ENCODE measurements around the gene AFF2. TPM values are rescaled to one million over a fixed set of nuclear protein-coding genes. Genes with fewer than 3 reads are reported as not detected.

AFF2 gene
- total RNA-seq, 4 donors from 2014 or later, result 0.27 to 0.32 TPM; not detected in 2

DNA sequence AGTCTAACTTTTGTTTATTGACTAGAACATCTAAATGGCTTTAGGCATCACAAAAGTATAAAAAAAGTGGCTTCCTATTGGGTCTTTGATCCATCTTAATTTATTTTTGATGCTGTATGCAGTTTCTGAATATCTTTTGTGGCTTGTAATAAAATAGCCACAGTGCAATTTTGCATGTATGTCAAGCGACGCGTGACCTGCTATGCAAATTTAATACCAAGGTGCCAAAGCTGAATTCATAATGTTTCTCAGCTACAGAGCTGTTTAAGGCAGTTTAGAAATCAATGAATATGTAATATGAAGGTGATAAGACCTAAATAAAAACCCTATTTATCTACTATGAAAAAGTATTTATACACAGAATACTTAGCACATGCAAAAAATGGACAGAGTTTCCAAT lies 197.8 kb downstream of the AFF2 start:
- no peaks in the 10 kb centered on the region for H3K27me3 ChIP-seq
- no peak for DNase-seq
- intact Hi-C loops (cut with DNase I; ENCODE audit: low total_unique reads), result no loop called here
- 90% methylated on average over 3 of the region's 3 CpGs; no CpG with 5 or more reads in 1 of the 2 donors for WGBS, 2 donors (ENCODE audit: low coverage in 1 of 2)
- H3K4me1 ChIP-seq, result no peaks in the 10 kb centered on the region
- H3K27ac ChIP-seq, result no peak overlapping the region
- in situ Hi-C loops (cut with MboI; ENCODE audit: low pct_ligation_motif_present in 1 of 4, low pct_unique_long_range_greater_than_20kb in 1 of 4, low sequenced_read_pairs in 3 of 4), result no loop called here
- TF ChIP-seq POLR2A (IDR thresholded peaks at IDR 0.05) (no peak), POLR2AphosphoS5 (IDR thresholded peaks at IDR 0.05) (no peak), CTCF (IDR thresholded peaks at IDR 0.05) (no peak), EP300 (IDR thresholded peaks at IDR 0.05; ENCODE audit: low read depth) (no peak)
- no peaks in the 10 kb centered on the region for H3K36me3 ChIP-seq
- no peak overlapping the region for H3K4me3 ChIP-seq
- no peaks in the 10 kb centered on the region for H3K9me3 ChIP-seq

GRCh38 chrX:148700021-148700420 lies 199.6 kb downstream of the AFF2 start:
- Histone ChIP-seq H3K4me3 (no peak overlapping the region), H3K27me3 (no peaks in the 10 kb centered on the region), H3K4me1 (no peaks in the 10 kb centered on the region), H3K9me3 (no peaks in the 10 kb centered on the region), H3K27ac (no peak overlapping the region), H3K36me3 (no peaks in the 10 kb centered on the region)
- intact Hi-C loops (cut with DNase I; ENCODE audit: low total_unique reads) (no loop called here), in situ Hi-C loops (cut with MboI; ENCODE audit: low pct_ligation_motif_present in 1 of 4, low pct_unique_long_range_greater_than_20kb in 1 of 4, low sequenced_read_pairs in 3 of 4) (no loop called here)
- WGBS, 2 donors (ENCODE audit: low coverage in 1 of 2), result 34% methylated on average over 2 of the region's 2 CpGs; no CpG with 5 or more reads in 1 of the 2 donors
- TF ChIP-seq POLR2A (IDR thresholded peaks at IDR 0.05), result no peak
- TF ChIP-seq POLR2AphosphoS5 (IDR thresholded peaks at IDR 0.05), result no peak
- TF ChIP-seq CTCF (IDR thresholded peaks at IDR 0.05), result no peak
- no peak for TF ChIP-seq EP300 (IDR thresholded peaks at IDR 0.05; ENCODE audit: low read depth)
- no peak for DNase-seq

DNA sequence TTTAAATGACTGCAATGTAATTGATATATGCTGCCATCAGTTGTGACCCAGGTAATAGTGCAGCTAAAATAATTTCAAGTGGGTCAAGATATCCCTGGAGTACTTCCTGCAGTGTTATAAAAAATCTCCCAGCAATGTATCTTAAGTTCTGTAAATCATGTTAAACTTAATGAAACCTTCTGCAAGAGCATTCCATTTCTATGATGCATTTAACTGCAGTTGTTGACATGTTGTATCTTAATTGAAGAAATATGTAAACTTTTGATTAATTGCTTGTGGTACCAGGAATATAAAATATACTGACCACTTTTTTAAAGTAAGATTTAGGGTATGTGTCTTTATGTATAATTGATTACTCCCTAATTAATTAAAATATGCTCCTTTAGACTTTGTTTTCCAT lies 213.6 kb downstream of the AFF2 start:
- Histone ChIP-seq H3K36me3 (no peaks in the 10 kb centered on the region), H3K4me1 (no peaks in the 10 kb centered on the region), H3K27me3 (no peaks in the 10 kb centered on the region), H3K4me3 (no peak overlapping the region), H3K27ac (no peak overlapping the region), H3K9me3 (no peaks in the 10 kb centered on the region)
- DNase-seq, result no peak
- no peak for TF ChIP-seq CTCF (IDR thresholded peaks at IDR 0.05)
- no peak for TF ChIP-seq POLR2A (IDR thresholded peaks at IDR 0.05)
- no peak for TF ChIP-seq EP300 (IDR thresholded peaks at IDR 0.05; ENCODE audit: low read depth)
- no peak for TF ChIP-seq POLR2AphosphoS5 (IDR thresholded peaks at IDR 0.05)
- in situ Hi-C loops (cut with MboI; ENCODE audit: low pct_ligation_motif_present in 1 of 4, low pct_unique_long_range_greater_than_20kb in 1 of 4, low sequenced_read_pairs in 3 of 4) (no loop called here), intact Hi-C loops (cut with DNase I; ENCODE audit: low total_unique reads) (no loop called here)

DNA sequence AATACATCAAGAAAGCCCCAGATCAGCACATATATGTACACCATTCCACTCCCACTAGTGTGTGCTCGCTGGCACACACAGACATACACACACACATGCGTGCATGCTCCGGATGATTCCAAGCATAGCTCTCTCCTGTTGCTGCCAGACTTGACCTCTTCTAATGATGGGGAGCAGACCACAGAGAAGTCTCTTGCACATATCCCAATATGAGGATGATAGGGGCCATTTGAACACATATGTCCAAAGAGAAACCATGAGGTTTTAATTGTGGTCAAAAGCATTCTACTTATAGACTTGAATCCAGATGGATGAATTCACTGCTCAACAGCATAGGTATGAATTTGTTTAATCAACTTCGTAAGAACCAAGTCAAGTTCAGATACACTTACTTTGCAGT lies 214.9 kb downstream of the AFF2 start:
- in situ Hi-C loops (cut with MboI; ENCODE audit: low pct_ligation_motif_present in 1 of 4, low pct_unique_long_range_greater_than_20kb in 1 of 4, low sequenced_read_pairs in 3 of 4), result no loop called here
- DNase-seq, result no peak
- H3K4me1 ChIP-seq, result no peaks in the 10 kb centered on the region
- WGBS, 2 donors (ENCODE audit: low coverage in 1 of 2), result 76% methylated on average over 4 of the region's 4 CpGs; no CpG with 5 or more reads in 1 of the 2 donors
- H3K27ac ChIP-seq, result no peak overlapping the region
- no peak overlapping the region for H3K4me3 ChIP-seq
- intact Hi-C loops (cut with DNase I; ENCODE audit: low total_unique reads), result no loop called here
- H3K27me3 ChIP-seq, result no peaks in the 10 kb centered on the region
- H3K36me3 ChIP-seq, result no peaks in the 10 kb centered on the region
- H3K9me3 ChIP-seq, result no peaks in the 10 kb centered on the region
- no peak for TF ChIP-seq EP300 (IDR thresholded peaks at IDR 0.05; ENCODE audit: low read depth)
- TF ChIP-seq POLR2AphosphoS5 (IDR thresholded peaks at IDR 0.05), result no peak
- TF ChIP-seq POLR2A (IDR thresholded peaks at IDR 0.05), result no peak
- no peak for TF ChIP-seq CTCF (IDR thresholded peaks at IDR 0.05)
